Endothelial cell (in vitro differentiated cells): ENCODE results near the gene CBX8. TPM values are rescaled to one million over a fixed set of nuclear protein-coding genes. Genes with fewer than 3 reads are reported as not detected.

ENCODE experiments used
- DNase-seq: peaks from one replicate; pipeline ENCODE4 v3.0.0; 2021; ENCODE audit warnings: low spot score
- H3K27ac Mint-ChIP-seq: one replicate; pipeline ENCODE4 v1.8.0; 2021; ENCODE audit warnings: mixed read lengths, inconsistent platforms; ENCODE audit not compliant: unreplicated experiment
- H3K27me3 Mint-ChIP-seq: one replicate; pipeline ENCODE4 v1.8.0; 2021; ENCODE audit warnings: mild to moderate bottlenecking, moderate library complexity, mixed read lengths, inconsistent platforms; ENCODE audit not compliant: unreplicated experiment
- H3K36me3 Mint-ChIP-seq: one replicate; pipeline ENCODE4 v1.8.0; 2021; ENCODE audit warnings: mild to moderate bottlenecking, low read depth, mixed read lengths, inconsistent platforms; ENCODE audit not compliant: unreplicated experiment
- H3K4me1 Mint-ChIP-seq: one replicate; pipeline ENCODE4 v1.8.0; 2021; ENCODE audit warnings: mild to moderate bottlenecking, mixed read lengths, inconsistent platforms; ENCODE audit not compliant: unreplicated experiment
- H3K4me3 Mint-ChIP-seq: one replicate; pipeline ENCODE4 v1.8.0; 2021; ENCODE audit warnings: mild to moderate bottlenecking, mixed read lengths, inconsistent platforms; ENCODE audit not compliant: unreplicated experiment
- H3K9me3 Mint-ChIP-seq: one replicate; pipeline ENCODE4 v1.8.0; 2021; ENCODE audit warnings: mixed read lengths, inconsistent platforms; ENCODE audit not compliant: unreplicated experiment
- CTCF ChIP-seq: fragments of 200-600 bp; sonication (generic); IDR thresholded peaks from one replicate; pipeline ENCODE4 v1.5.0; 2021; ENCODE audit warnings: antibody characterized with exemption; ENCODE audit not compliant: unreplicated experiment
- long read RNA-seq: library from polyadenylated mRNA; unstranded; transcript quantifications from one replicate; pipeline ENCODE4 v2.0.0, GENCODE V29; 2020; ENCODE audit not compliant: unreplicated experiment
- total RNA-seq: library from RNA; stranded (reverse); fragmentation: NEBNext Ultra II Directional; extraction: Animal tissue kit (Norgen Biotek cat#: 25700); gene quantifications from one replicate; pipeline ENCODE4 v1.2.1, GENCODE V29; 2021; ENCODE audit not compliant: unreplicated experiment

The CBX8 gene
- total RNA-seq = 3.3 TPM
- long read RNA-seq, partial matches to known transcripts = 0 of 2 reads
- long read RNA-seq, other reads (novel, unspliced or antisense) = 0 of 2 reads

- TF ChIP-seq CTCF = no peak
- H3K4me3 Mint-ChIP-seq = peak within 1 kb of the TSS; percentile 85
- peak within 1 kb of the TSS; percentile 18 for H3K27ac Mint-ChIP-seq
- H3K27me3 Mint-ChIP-seq = peaks cover 27% of the 10 kb centered on the region
- H3K36me3 Mint-ChIP-seq = peaks cover 11% of the 10 kb centered on the region
- H3K4me1 Mint-ChIP-seq = peaks cover 33% of the 10 kb centered on the region
- DNase-seq = peak; percentile 100
- no peaks in the 10 kb centered on the region for H3K9me3 Mint-ChIP-seq
Measured at GRCh38 chr17:79796763-79797491, at the start of gene CBX8. CBX8 (minus strand) TSS chr17:79797077; CDS start chr17:79796998, 79 bp downstream.

GRCh38 chr17:79845601-79845949 is 48.7 kb upstream of the CBX8 start:
- no peaks in the 10 kb centered on the region for H3K4me1 Mint-ChIP-seq
- H3K4me3 Mint-ChIP-seq = no peak overlapping the region
- no peak for TF ChIP-seq CTCF
- peaks cover 14% of the 10 kb centered on the region for H3K27me3 Mint-ChIP-seq
- H3K9me3 Mint-ChIP-seq = no peaks in the 10 kb centered on the region
- H3K27ac Mint-ChIP-seq = no peak overlapping the region
- no peaks in the 10 kb centered on the region for H3K36me3 Mint-ChIP-seq
- no peak for DNase-seq

- Mint-ChIP-seq H3K27ac (no peak overlapping the region), H3K27me3 (peaks cover 14% of the 10 kb centered on the region), H3K4me3 (no peak overlapping the region), H3K9me3 (no peaks in the 10 kb centered on the region), H3K4me1 (no peaks in the 10 kb centered on the region), H3K36me3 (no peaks in the 10 kb centered on the region)
- DNase-seq = peak; percentile 66
- TF ChIP-seq CTCF = peak; percentile 75
Measured at GRCh38 chr17:79844869-79845600, 48.2 kb upstream of the CBX8 start.

GRCh38 chr17:79843816-79844800 is 47.2 kb upstream of the CBX8 start:
- Mint-ChIP-seq H3K27me3 (peaks cover 14% of the 10 kb centered on the region), H3K4me1 (no peaks in the 10 kb centered on the region), H3K4me3 (peak overlapping the region; percentile 56)

More at GRCh38 chr17:79843816-79844800, 47.2 kb upstream of the CBX8 start:
- Mint-ChIP-seq H3K9me3 (no peaks in the 10 kb centered on the region), H3K27ac (no peak overlapping the region), H3K36me3 (no peaks in the 10 kb centered on the region)
- peak; percentile 65 for DNase-seq
- TF ChIP-seq CTCF = no peak
